ENCODE measurements around the gene HIBADH.

GRCh38 chr7:27585781-27586447, 76.8 kb downstream of the HIBADH start:
- TF ChIP-seq POLR2AphosphoS5 (IDR thresholded peaks at IDR 0.05; ENCODE audit: low read depth, low read length) (no peak), TAF1 (IDR thresholded peaks at IDR 0.05; ENCODE audit: borderline replicate concordance, insufficient read depth, low read length) (no peak), REST (IDR thresholded peaks at IDR 0.05; ENCODE audit: insufficient read depth in 1 of 2, low read depth in 2 of 2, low read length in 2 of 2) (no peak)
